Mesendoderm (in vitro differentiated cells): Measurements from ENCODE around the gene SMYD3.
A peak's percentile ranks its signal among the peaks of the same experiment; 100 is the strongest.

Source experiments
- DNase-seq: peaks from one replicate; pipeline ENCODE4 v3.0.0; 2013
- H2AK5ac ChIP-seq: 2 replicates; pipeline ENCODE4 v1.6.1; 2013; ENCODE audit warnings: low read length, inconsistent platforms
- H2BK120ac ChIP-seq: 2 replicates; pipeline ENCODE4 v1.6.1; 2013; ENCODE audit warnings: low read depth, mild to moderate bottlenecking, low read length, moderate library complexity, mixed read lengths
- H2BK15ac ChIP-seq: replicated peaks from 2 replicates; pipeline ENCODE4 v1.6.1; 2013; ENCODE audit warnings: low read depth, mild to moderate bottlenecking, moderate library complexity
- H2BK5ac ChIP-seq: 2 replicates; pipeline ENCODE4 v1.6.1; 2013; ENCODE audit warnings: low read length, inconsistent platforms
- H3K18ac ChIP-seq: 2 replicates; pipeline ENCODE4 v1.6.1; 2013; ENCODE audit warnings: mild to moderate bottlenecking, low read length, mixed read lengths
- H3K23ac ChIP-seq: one replicate; pipeline ENCODE4 v1.6.1; 2013; ENCODE audit warnings: low read length
- H3K27ac ChIP-seq: 2 replicates; pipeline ENCODE4 v1.5.1; 2013; ENCODE audit warnings: low read depth, mild to moderate bottlenecking, inconsistent platforms, low read length, moderate library complexity
- H3K27me3 ChIP-seq: 2 replicates; pipeline ENCODE4 v1.6.1; 2013; ENCODE audit warnings: low read length, control low read depth, mild to moderate bottlenecking, inconsistent platforms; ENCODE audit not compliant: insufficient read depth, poor library complexity
- H3K36me3 ChIP-seq: 2 replicates; pipeline ENCODE4 v1.6.1; 2013; ENCODE audit warnings: low read length, inconsistent platforms; ENCODE audit not compliant: control insufficient read depth, insufficient read depth
- H3K4ac ChIP-seq: one replicate; pipeline ENCODE4 v1.6.1; 2013; ENCODE audit warnings: low read depth, mild to moderate bottlenecking, low read length, moderate library complexity
- H3K4me1 ChIP-seq: 2 replicates; pipeline ENCODE4 v1.6.1; 2013; ENCODE audit warnings: low read depth, low read length, inconsistent platforms; ENCODE audit not compliant: control insufficient read depth
- H3K4me2 ChIP-seq: 2 replicates; pipeline ENCODE4 v1.6.1; 2013; ENCODE audit warnings: low read length
- H3K4me3 ChIP-seq: 2 replicates; pipeline ENCODE4 v1.5.1; 2013; ENCODE audit warnings: mild to moderate bottlenecking, low read length
- H3K56ac ChIP-seq: one replicate; pipeline ENCODE4 v1.6.1; 2013; ENCODE audit warnings: low read length
- H3K79me1 ChIP-seq: 2 replicates; pipeline ENCODE4 v1.6.1; 2013; ENCODE audit warnings: low read length, inconsistent platforms
- H3K79me2 ChIP-seq: 2 replicates; pipeline ENCODE4 v1.6.1; 2013; ENCODE audit warnings: mild to moderate bottlenecking, low read length; ENCODE audit not compliant: control insufficient read depth, insufficient read depth
- H3K9ac ChIP-seq: 2 replicates; pipeline ENCODE4 v1.6.1; 2013; ENCODE audit warnings: low read length, inconsistent platforms
- H4K5ac ChIP-seq: one replicate; pipeline ENCODE4 v1.6.1; 2013; ENCODE audit warnings: low read length
- H4K8ac ChIP-seq: one replicate; pipeline ENCODE4 v1.6.1; 2013; ENCODE audit warnings: low read depth, mild to moderate bottlenecking, control low read depth, low read length, moderate library complexity
- WGBS: extraction: QIAGEN DNeasy Blood & Tissue Kit; methylation state at CpG from one replicate; pipeline ENCODE4 v1.1.7; 2013; ENCODE audit warnings: low lambda C conversion rate, missing lambda C conversion rate; ENCODE audit not compliant: insufficient coverage; ENCODE audit errors: extremely low coverage; 5-methylcytosine and 5-hydroxymethylcytosine counted together

The SMYD3 gene

DNA sequence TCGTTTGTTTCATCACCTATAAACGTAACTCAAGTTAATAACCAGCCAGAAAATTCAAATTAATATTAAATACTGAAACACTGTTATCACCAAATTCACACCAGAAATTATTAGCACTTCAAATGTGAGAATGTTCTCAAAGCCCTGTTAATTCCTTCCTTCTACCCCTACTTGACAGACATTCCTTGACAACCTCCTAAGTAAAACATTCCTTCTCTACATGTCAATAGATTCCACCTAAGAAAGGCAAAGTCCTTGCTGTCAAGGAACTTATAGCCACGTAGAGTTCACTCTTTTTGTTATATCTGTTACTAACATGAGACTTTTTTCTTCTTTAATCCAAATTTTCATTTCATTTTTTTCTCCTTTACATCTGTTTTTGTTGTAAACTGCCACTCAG lies 441.5 kb downstream of the SMYD3 start:
- Histone ChIP-seq H3K4me2 (no peak overlapping the region), H2AK5ac (no peak overlapping the region), H2BK15ac (no peak overlapping the region), H2BK120ac (no peak overlapping the region), H3K79me1 (no peaks in the 10 kb centered on the region), H4K5ac (no peak overlapping the region), H3K4me3 (no peak overlapping the region), H3K27ac (no peak overlapping the region), H2BK5ac (no peak overlapping the region), H3K23ac (no peak overlapping the region), H3K56ac (no peak overlapping the region), H4K8ac (no peak overlapping the region), H3K9ac (no peak overlapping the region), H3K27me3 (no peaks in the 10 kb centered on the region), H3K18ac (no peak overlapping the region), H3K79me2 (no peaks in the 10 kb centered on the region), H3K4ac (no peak overlapping the region), H3K36me3 (no peaks in the 10 kb centered on the region), H3K4me1 (peaks cover 17% of the 10 kb centered on the region)
- WGBS: no CpG with 5 or more reads among the region's 3 CpGs
- peak; percentile 88 for DNase-seq

DNA sequence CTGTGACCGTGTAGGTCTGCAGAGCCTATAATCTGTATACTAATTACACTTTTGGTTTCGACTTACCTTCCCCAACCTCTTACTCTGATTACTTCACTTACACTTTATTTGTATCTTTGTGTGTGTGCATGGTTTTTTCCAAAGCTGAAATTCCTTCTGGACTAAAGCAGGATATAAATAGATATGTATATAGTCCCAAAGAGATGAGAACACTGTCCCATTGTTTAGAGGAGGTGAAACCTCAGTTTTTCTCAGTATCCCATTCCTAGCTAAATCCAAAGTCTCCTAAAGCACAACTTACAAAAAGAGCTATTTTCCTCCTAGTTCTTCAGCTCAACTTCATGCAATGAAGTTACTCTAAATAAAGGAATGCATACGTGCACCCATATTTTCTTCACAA lies 442.2 kb downstream of the SMYD3 start:
- no CpG with 5 or more reads among the region's 3 CpGs for WGBS

DNA sequence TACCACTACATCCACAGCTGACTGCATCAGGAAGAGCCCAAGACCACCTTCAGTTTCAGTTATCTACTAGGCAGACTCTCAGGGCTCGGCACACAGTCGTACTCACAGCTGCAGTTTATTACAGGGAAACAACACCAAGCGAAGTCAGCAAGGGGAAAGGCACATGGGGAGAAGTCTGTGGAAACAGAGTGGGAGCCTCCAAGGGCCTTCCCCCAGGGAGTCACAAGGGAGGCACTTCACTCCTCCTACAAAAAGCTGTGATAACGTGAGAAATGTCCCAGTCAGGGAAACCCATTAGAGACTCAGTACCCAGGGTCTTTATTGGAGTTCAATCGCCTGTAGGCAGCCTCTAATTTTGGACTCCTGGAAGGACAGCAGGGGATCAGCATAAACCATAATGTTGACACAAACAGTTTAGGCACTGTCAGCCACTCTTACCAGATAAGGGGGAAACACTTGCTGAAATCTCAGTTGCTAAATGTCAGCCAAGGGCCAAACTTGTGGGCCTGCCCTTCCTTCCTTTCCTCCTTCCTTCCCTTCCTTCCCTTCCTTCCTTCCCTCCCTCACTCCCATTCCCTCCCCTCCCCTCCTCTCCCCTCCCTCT lies 444.0 kb downstream of the SMYD3 start:
- Histone ChIP-seq H3K27ac (no peak overlapping the region), H2BK120ac (no peak overlapping the region), H3K56ac (no peak overlapping the region), H3K79me2 (no peaks in the 10 kb centered on the region), H3K23ac (no peak overlapping the region), H3K79me1 (no peaks in the 10 kb centered on the region), H3K27me3 (no peaks in the 10 kb centered on the region), H3K4me1 (peaks cover 17% of the 10 kb centered on the region), H3K36me3 (no peaks in the 10 kb centered on the region), H3K4ac (no peak overlapping the region), H4K5ac (no peak overlapping the region), H3K9ac (no peak overlapping the region), H3K4me2 (no peak overlapping the region), H2BK15ac (no peak overlapping the region), H3K4me3 (no peak overlapping the region), H2BK5ac (no peak overlapping the region), H3K18ac (peak overlapping the region; percentile 31), H4K8ac (no peak overlapping the region), H2AK5ac (no peak overlapping the region)
- WGBS: no CpG with 5 or more reads among the region's 5 CpGs
- no peak for DNase-seq

More for the DNA sequence above, 442.2 kb downstream of the SMYD3 start:
- Histone ChIP-seq H2BK120ac (peak overlapping the region; percentile 56), H4K5ac (no peak overlapping the region), H3K79me1 (no peaks in the 10 kb centered on the region), H2BK15ac (peak overlapping the region; percentile 28), H3K9ac (no peak overlapping the region), H3K4ac (peak overlapping the region; percentile 22), H3K27ac (peak overlapping the region; percentile 71), H3K4me2 (no peak overlapping the region), H4K8ac (peak overlapping the region; percentile 42), H3K27me3 (no peaks in the 10 kb centered on the region), H2AK5ac (no peak overlapping the region), H3K36me3 (no peaks in the 10 kb centered on the region), H3K4me3 (no peak overlapping the region), H2BK5ac (peak overlapping the region; percentile 12), H3K18ac (peak overlapping the region; percentile 42), H3K4me1 (peaks cover 17% of the 10 kb centered on the region), H3K79me2 (no peaks in the 10 kb centered on the region), H3K56ac (no peak overlapping the region), H3K23ac (no peak overlapping the region)
- no peak for DNase-seq

DNA sequence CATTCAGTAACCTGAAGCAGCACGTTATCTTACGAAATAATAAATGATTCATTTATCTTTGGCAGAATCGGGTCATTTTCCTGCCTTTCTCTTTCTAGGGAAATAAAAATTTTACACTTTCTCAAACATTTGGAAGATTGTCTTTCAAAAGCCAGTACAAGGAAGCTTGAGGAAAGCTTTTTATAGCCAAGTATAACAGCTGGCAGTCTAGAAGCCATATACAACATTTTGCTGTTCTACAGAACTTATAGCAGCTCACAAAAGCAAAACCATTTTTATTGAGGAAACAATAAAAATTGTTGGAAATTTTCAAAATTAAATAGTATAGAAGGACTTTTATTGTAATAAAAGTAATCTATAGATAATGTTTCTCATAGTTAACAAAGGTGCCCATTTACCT lies 448.6 kb downstream of the SMYD3 start:
- H3K79me2 ChIP-seq: no peaks in the 10 kb centered on the region
- no peaks in the 10 kb centered on the region for H3K36me3 ChIP-seq
- H3K4me2 ChIP-seq: no peak overlapping the region
- DNase-seq: no peak
- no peak overlapping the region for H2BK15ac ChIP-seq
- no peak overlapping the region for H3K27ac ChIP-seq
- no peak overlapping the region for H3K23ac ChIP-seq
- no peaks in the 10 kb centered on the region for H3K27me3 ChIP-seq
- no peak overlapping the region for H2AK5ac ChIP-seq
- no peak overlapping the region for H3K56ac ChIP-seq
- H3K4ac ChIP-seq: no peak overlapping the region
- H2BK5ac ChIP-seq: no peak overlapping the region
- H2BK120ac ChIP-seq: no peak overlapping the region
- H3K9ac ChIP-seq: no peak overlapping the region
- no peak overlapping the region for H3K18ac ChIP-seq
- no peak overlapping the region for H4K8ac ChIP-seq
- H3K4me1 ChIP-seq: peaks cover 5% of the 10 kb centered on the region
- no CpG with 5 or more reads among the region's 3 CpGs for WGBS
- no peaks in the 10 kb centered on the region for H3K79me1 ChIP-seq
- no peak overlapping the region for H3K4me3 ChIP-seq
- H4K5ac ChIP-seq: no peak overlapping the region

DNA sequence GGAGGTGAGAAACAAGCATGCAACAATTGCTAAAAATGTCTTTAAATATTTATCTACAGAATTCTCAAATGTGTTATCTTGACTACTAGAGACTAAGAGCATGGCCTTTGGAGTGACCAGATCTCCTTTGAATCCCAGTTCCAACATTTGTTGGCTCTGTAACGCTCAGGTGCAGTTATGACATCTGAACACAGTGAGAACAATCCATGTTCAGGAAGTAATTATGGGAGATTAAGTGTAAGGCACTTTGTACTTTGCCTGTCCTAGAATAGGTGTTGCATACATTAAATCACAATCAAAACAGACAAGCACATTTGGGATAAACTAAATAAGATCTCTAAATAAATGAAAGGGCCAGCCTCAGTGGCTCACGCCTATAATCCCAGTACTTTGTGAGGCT lies 454.5 kb downstream of the SMYD3 start:
- Histone ChIP-seq H3K79me2 (no peaks in the 10 kb centered on the region), H3K23ac (no peak overlapping the region), H3K4me2 (no peak overlapping the region)

DNA sequence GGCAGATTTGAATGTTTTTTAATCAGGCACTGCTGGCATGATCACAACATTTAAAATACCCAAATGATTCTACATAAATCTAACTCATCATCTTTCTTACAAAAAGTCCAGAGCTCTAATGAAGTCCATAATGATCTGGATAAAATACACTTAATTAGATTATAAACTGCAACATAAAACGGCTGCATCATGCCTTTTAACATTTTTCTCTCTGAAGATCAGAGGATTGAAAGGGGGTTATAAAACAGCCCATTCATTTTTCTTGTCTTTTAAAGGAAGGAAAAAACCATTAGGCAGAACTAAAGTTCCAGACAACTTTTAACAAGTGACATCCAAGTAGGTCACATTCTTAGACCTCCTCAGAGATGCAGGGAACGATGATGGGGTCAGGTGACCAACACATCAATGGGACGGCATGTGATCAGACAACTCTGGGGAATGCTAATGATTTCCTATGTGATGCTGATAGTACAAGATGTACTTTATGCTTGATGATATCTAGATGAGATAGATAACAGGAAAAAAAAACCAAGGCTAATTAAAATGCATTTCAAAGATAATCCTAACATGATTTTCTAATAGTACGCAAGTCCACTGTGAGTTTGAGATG lies 455.1 kb downstream of the SMYD3 start:
- no peak overlapping the region for H2BK5ac ChIP-seq
- H3K4me1 ChIP-seq: no peaks in the 10 kb centered on the region
- H3K4ac ChIP-seq: no peak overlapping the region
- DNase-seq: no peak
- no peak overlapping the region for H4K8ac ChIP-seq
- H3K23ac ChIP-seq: no peak overlapping the region
- H3K79me2 ChIP-seq: no peaks in the 10 kb centered on the region
- H3K56ac ChIP-seq: no peak overlapping the region
- no peak overlapping the region for H3K4me2 ChIP-seq
- H3K36me3 ChIP-seq: no peaks in the 10 kb centered on the region
- no CpG with 5 or more reads among the region's 4 CpGs for WGBS
- H3K27me3 ChIP-seq: no peaks in the 10 kb centered on the region
- no peaks in the 10 kb centered on the region for H3K79me1 ChIP-seq
- H2AK5ac ChIP-seq: no peak overlapping the region
- no peak overlapping the region for H3K27ac ChIP-seq
- H2BK120ac ChIP-seq: no peak overlapping the region
- no peak overlapping the region for H4K5ac ChIP-seq
- no peak overlapping the region for H3K9ac ChIP-seq
- no peak overlapping the region for H3K18ac ChIP-seq
- H2BK15ac ChIP-seq: no peak overlapping the region
- no peak overlapping the region for H3K4me3 ChIP-seq

More for the DNA sequence above, 454.5 kb downstream of the SMYD3 start:
- H2BK5ac ChIP-seq: no peak overlapping the region
- no peak overlapping the region for H3K27ac ChIP-seq
- no peak for DNase-seq
- no peak overlapping the region for H4K8ac ChIP-seq
- H3K18ac ChIP-seq: no peak overlapping the region
- no peak overlapping the region for H2BK120ac ChIP-seq
- H3K56ac ChIP-seq: no peak overlapping the region
- WGBS: no CpG with 5 or more reads among the region's 2 CpGs
- H3K27me3 ChIP-seq: no peaks in the 10 kb centered on the region
- H3K4me1 ChIP-seq: no peaks in the 10 kb centered on the region
- H2AK5ac ChIP-seq: no peak overlapping the region
- no peak overlapping the region for H3K4me3 ChIP-seq
- H2BK15ac ChIP-seq: no peak overlapping the region
- no peak overlapping the region for H3K4ac ChIP-seq
- no peak overlapping the region for H3K9ac ChIP-seq
- no peak overlapping the region for H4K5ac ChIP-seq
- no peaks in the 10 kb centered on the region for H3K79me1 ChIP-seq
- no peaks in the 10 kb centered on the region for H3K36me3 ChIP-seq
